HFF-Myc (cell line): ENCODE measurements around the gene ARMH4.

ENCODE experiments used
- DNase-seq: peaks from one replicate; pipeline ENCODE4 v3.0.0-alpha.2; 2011; ENCODE audit warnings: low read depth; ENCODE audit errors: extremely low read depth
- H3K4me3 ChIP-seq: replicated peaks from 2 replicates; pipeline ENCODE4 v1.5.1; 2011; ENCODE audit warnings: low read depth, mild to moderate bottlenecking, control low read depth, low read length
- CTCF ChIP-seq: IDR thresholded peaks from 2 replicates; pipeline ENCODE4 v1.5.1; 2012; ENCODE audit warnings: mild to moderate bottlenecking, low read depth, low read length, control low read depth; ENCODE audit errors: missing control alignments

Gene ARMH4

GRCh38 chr14:58152014-58152857 lies at the start of gene ARMH4:
Gene ARMH4 (minus strand): TSS chr14:58152213. CDS start chr14:58139358, 12,855 bp downstream.
- no peak for TF ChIP-seq CTCF
- H3K4me3 ChIP-seq, result peak within 1 kb of the TSS; percentile 50
- DNase-seq, result no peak

GRCh38 chr14:58200846-58201245 lies 48.8 kb upstream of the ARMH4 start:
- no peak for TF ChIP-seq CTCF
- no peak for DNase-seq
- H3K4me3 ChIP-seq, result peak overlapping the region; percentile 93

- TF ChIP-seq CTCF, result no peak
- no peak for DNase-seq
- peak overlapping the region; percentile 93 for H3K4me3 ChIP-seq
Observed at GRCh38 chr14:58200480-58200841, 48.4 kb upstream of the ARMH4 start.

- no peak for TF ChIP-seq CTCF
Observed at GRCh38 chr14:58199726-58200479, 47.9 kb upstream of the ARMH4 start, which contains the start of gene ACTR10. Gene ACTR10 (plus strand): TSS chr14:58200149. CDS start chr14:58200218, 69 bp downstream.

GRCh38 chr14:58198086-58198485 lies 46.1 kb upstream of the ARMH4 start:
- no peak overlapping the region for H3K4me3 ChIP-seq
- no peak for DNase-seq
- no peak for TF ChIP-seq CTCF

More at GRCh38 chr14:58199726-58200479, 47.9 kb upstream of the ARMH4 start, which contains the start of gene ACTR10:
- DNase-seq, result peak; percentile 30
- H3K4me3 ChIP-seq, result peak within 1 kb of the TSS; percentile 93

- no peak for DNase-seq
- no peak overlapping the region for H3K4me3 ChIP-seq
- TF ChIP-seq CTCF, result no peak
Observed at GRCh38 chr14:58196198-58196597, 44.2 kb upstream of the ARMH4 start.
